GM19043 (cell line): Measurements from ENCODE around the gene PTCSC3.

Experiments
- ATAC-seq: cut with Tn5 transposase; IDR thresholded peaks from one replicate; pipeline ENCODE4 v1.9.1; 2021; ENCODE audit warnings: low read depth; ENCODE audit not compliant: unreplicated experiment

PTCSC3 gene

DNA sequence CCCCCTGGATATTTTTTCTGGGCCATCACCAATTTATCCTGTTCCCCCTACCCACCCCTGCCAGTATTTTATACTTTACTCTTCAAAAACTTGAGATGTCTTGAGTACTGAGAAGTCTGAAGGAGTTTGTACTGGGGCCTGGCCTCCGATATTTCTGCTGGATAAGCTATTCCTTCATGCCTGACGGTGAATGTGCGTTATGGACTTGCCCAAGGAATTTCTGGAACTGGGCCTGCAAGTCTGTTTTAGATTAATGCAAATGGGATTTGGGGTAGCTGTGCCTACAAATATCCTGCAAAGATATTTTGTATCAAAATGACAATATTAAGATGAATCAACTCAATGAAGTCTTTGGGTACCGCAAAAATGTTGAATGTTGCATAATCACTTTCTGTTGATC is at the start of gene PTCSC3:
Gene PTCSC3 (minus strand): TSS at position 199 of the 400 bp plus-strand sequence.
- ATAC-seq = no peak

DNA sequence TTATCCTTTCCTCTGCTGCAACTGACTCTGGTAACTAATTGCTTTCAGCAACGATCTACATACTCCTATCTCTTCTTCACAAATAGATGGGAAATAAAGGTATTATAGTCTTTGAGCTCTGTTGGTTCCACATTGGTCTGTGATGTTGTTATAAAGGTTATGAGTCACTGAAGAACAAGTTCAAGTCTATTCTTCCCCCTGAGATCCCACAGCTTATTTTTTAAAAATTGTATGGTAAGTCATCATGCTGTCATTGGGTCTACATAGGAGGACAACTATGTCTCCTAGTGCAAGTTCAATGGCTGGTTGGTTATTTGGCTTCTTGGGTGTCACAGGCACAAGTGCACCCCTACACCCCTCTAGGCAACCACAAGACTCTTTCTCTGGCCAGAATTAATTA is 49.6 kb upstream of the PTCSC3 start:
- ATAC-seq = no peak

DNA sequence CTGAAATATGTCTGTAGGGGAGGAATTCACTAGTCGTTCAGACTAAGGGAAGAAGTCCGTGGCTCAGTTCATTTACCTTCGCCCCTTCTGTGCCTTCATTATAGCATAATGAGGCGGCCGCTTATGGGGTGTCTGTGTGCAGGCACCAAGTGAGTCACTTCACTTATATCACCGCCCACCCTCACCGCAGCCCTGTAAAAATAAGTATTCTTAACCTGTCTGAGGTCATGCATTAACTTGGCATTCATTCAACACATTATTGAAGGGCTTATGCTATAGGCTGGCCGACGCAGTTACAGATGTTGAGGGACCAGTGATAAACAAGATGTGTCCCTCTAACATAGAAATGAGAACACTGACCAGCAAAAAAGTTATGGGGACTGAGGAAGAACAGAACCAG is 47.7 kb upstream of the PTCSC3 start:
- no peak for ATAC-seq

DNA sequence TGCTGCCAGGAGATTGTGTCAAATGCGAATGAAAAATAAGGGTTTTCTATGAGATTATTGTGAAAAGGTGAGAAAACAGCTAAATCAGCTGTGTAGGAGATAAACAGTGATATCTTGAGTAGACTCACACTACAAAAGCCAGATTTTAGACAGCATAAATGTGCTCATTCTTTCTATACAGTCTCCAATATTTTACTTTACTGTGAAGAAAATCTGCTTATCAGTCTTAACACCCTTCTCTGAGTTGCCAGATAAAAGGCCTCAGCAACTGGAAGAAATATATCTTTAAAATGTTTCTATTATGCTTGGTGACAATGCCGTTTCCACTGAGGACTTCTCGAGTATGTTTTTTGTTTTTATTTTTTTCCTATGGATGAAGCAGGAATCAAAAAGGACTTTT is 47.0 kb upstream of the PTCSC3 start:
- no peak for ATAC-seq

DNA sequence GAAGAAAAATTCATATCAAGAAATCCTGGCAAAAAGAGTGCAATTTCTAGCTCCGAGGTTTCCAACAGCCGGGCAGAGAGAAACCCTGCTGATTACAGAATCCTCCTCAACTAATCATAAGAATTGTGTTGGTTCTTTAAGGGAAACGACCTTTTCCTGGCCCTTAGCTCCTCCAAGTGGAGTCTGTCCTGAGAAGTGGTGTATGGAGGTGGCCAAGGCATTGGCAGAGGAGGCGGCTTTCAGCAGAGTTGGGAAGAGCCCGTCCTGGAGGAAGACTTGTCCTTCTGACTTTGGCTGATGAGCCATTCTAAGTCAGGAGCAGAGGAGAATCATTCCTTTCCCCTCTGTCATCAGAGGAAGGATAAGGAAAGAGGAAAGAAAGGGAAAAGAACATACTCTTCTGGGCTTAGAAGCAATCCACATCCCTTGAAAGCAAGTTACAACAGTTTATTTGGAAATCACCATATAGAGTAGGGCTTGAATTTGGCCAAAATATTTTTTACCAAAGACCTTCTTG is 46.5 kb upstream of the PTCSC3 start:
- no peak for ATAC-seq

DNA sequence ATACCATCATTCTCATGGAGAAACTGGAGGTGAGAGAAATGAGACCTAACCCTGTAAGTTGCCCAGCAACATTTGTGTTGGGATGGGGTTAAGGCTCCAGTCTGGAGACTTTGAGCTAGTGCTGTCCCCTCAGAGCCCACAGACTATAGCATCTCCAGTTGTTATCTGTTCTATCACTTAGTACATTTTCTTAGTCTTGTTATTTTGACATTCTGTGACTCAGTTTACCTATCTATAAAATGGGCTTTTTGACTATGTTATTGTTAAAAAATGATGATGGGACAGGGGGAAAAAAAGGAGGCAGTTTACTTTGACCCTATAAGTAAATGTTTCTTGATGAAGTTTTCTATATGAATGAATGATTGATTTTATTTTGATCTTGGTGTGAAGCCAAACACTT is 45.8 kb upstream of the PTCSC3 start:
- ATAC-seq = no peak

DNA sequence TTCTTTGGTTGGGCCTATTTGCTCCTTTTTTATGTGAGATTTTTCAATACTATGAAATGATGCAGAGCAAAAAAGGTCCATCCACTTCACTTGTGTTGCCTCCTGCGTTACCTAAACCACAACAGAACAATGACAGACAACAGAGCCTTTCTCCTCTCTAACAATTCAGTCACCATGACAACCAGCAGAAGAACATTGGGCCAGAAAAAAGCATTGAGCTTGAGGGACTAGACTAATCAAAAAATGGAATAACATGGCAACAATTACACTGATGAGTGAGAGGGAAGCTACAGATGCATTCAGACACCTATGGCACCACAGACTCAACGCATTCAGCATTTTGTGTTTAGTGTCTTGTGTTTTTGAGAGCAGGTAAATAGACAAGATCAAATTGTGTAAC is 44.6 kb upstream of the PTCSC3 start:
- no peak for ATAC-seq

DNA sequence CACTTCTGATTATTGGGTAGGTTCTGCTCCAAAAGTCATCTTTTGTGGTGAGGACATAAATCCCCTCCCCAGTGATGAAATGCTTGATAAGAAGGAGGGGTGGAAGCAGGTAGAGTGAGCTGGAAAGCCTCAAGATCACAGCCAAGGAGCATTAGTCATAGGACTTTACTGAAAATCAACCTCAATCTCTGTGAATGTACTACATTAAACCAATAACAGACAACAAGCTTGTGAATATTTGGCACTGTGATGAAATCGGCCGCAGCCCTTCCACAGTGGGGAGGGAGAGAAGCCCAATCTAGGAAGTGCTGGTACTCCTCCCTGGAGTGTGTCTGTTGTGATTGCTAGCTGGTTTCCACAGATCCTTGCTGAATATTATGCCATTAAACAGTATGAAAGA is 41.2 kb upstream of the PTCSC3 start:
- no peak for ATAC-seq

DNA sequence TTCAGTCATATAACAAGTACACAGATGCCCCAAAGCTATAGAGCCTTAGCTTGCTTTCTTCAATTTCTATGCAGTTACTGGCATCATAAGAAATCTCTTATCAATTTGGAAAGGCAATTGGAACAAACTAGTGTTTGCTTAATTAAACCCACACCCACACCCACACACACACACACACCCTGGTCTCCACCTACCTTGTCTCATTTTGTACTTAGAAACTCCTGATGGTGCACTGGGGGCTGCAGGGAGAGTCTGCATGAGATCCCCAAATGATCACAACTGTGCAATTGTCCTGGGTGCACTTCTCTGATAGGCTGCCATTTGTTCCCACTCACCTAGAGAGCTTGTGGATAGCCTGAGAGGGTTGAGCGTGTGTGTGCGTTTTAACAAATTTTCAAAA is 40.5 kb upstream of the PTCSC3 start:
- no peak for ATAC-seq

DNA sequence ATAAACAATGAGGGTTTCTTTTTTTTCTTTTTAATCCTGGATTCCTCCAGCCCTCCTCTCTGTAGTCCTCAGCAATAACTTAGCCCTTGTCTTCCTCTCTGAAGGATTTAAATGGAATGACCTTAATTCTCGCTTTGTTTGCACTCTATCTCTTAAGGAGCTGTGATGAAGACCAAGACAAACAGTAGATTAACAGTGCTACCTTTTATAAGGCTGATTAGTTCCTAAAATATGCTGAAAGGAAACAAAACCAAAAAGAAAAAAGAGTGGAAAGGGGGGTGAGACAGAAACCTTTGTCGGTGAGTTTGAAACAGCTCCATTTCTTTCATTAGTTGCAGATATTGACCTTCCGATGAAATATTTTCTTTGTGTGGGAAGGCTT is 38.7 kb upstream of the PTCSC3 start:
- no peak for ATAC-seq

DNA sequence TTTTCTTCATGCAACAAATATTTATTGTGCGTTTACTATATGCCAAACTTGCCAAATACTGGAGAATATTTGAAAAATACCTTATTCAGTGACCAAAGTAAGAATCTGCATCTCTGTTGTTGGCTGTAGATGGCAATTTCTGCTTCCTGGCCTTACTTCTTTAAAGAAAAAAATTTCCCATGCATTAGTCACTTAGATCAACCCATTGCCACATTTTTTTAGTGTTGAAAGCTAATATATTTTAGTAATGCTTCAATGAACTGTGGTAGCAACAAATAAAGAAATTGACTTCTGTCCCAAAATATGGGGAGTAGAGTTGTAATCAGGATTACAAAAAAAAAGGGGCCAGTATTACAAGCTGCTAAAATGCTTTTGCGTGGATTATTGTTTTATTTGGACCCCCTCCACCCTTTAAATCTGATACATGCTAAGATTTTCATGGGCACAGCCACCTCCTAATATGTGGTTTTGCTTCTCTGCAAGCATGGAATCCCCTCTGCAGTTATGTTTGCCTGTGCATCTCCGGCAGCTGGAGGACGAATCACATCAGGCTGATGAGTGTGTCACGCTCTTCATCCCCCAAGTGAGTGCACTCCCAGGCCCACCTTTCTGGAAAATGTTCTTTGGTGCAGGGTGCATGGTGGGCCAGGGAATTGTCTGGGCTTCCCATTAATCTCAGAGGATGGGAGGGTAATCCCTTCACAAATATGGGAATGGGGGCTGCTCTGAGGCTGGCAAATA is 38.1 kb upstream of the PTCSC3 start:
- no peak for ATAC-seq

DNA sequence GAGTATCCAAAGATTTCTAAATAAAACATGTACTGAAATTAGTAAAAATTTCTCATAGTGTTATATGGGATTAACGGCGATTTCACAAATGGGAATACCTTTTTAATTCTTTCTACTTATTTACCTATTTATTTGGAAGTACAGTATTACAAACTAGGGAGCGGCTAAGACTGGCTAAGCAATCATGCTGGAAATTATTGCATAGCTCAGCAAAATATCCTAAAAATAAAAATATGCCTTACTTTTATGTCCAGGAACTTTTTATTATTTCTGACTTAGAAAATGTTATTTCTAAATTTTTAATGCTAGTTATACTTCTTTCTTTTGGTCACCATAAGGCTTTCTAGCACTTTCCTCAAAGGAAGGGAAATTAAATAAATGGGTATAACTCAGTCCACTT is 36.5 kb upstream of the PTCSC3 start:
- no peak for ATAC-seq

DNA sequence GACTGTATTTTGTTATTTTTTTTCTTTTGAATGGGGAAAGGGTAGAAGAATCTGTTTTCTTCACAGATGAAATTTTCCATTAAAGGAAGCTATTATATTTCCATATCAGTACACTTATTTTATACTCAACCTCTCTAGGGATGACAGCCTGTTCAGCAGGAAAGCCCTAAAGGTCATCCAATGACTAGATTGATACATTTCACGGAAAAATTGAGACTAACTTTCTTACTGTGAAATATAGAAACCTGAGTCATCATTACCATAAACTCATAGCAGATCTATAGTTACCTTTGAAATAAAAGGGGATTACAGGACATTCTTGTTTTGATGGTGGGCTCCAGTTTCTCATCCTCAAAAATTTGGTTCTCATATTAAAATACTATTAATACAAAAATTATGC is 36.1 kb upstream of the PTCSC3 start:
- ATAC-seq = no peak

DNA sequence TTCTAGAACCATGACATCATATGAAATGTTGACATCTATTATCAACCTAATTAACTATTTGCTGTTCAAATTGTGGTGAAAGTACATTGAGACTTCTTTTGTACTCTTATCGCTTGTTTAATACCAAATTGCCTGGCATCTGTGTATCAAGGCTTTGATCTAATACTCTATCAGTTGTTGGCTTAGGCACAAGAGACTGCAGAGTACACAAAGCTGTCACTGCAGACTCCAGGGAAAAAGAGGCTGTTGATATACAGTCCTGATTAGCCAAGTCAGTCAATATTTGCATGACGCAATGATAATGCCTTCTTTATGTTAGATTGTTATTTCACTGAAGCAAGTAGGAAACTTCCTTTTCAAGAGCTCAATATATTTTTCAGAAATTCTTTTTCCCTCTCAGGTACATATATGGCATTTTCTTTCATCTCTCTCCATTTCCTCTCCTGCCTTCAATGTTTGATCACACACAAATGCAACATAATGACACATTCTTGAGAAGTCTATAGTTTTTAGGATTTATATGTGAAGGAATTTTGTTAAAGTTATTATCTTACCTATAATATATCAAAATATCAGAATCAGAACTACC is 32.3 kb upstream of the PTCSC3 start:
- no peak for ATAC-seq

DNA sequence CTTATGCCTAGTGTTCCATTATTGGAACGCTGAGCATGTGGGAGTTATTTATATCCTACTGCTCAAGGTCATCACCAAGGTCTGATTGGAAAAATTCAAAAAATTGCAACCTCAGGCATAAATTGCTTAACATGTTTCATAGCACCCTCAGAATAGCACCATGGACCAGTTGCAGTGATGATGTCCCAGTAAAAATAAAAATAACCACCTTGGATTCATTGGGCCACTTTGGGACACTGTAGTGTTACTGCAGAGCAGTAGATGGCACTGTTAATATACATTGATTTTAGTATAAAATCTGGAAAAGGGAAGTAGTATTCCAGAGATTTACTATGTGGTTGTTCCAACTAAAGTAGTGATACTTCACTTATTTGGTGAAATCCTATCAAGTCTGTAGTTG is 31.0 kb upstream of the PTCSC3 start:
- no peak for ATAC-seq

DNA sequence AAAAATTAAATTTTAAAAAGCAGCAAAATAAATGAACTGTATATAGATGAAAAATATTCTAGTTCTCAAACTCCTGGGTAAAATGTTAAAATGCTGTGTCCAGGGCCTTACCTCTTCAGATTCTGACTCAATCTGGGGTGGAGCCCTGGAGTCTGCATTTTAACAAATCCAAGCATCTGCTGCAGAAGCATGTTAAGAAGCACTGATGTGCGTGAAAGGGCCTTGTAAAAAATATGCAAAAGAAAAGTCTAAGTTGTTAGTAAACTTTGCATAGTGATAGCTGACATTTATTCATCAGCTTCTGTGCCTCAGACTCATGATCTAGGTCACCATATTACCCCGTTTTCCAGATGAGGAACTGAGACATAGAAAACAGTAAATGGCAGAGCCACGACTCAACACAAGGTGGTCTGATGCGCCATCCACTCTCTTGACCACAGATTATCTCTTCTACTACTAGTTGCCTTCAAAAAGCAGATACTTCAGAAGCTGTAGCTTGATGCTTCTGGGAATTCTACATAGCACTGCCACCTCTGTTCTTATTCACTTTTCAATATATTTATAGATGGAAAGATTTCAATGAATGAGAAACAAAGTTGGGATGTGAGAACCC is 28.0 kb upstream of the PTCSC3 start:
- no peak for ATAC-seq

DNA sequence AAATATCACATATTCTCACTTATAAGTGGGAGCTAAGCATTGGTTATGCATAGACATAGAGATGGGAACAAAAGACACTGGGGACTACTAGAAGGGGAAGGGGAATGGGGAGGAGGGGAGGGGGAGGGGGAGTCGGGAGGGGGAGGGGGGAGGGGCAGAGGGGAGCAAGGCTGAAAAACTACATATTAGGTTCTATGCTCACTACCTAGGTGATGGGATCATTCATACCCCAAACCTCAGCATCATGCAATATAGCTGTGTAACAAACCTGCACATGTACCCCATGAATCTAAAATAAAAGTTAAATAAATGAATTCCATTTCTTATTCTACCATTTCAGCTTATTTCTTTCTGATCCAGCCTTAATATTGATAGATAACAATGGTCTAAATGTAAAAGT is 21.9 kb upstream of the PTCSC3 start:
- no peak for ATAC-seq

DNA sequence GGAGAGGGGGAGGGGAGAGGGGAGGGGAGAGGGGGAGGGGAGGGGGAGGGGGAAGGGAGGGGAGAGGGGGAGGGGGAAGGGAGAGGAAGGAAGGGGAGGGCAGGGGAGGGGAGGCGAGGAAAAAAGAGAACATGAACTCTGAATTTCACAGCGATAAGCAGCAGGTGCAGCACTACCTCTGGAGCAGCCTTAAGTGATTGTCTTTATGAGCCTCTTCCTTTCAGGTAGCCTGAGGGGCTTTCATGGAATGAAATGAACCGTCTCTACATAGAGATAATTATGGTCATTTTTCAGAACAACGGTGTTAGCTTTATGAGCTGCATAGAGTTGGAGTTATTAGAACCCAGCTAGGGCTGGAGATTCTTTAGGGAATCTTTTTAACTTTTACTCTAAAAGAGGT is 18.1 kb upstream of the PTCSC3 start:
- no peak for ATAC-seq

DNA sequence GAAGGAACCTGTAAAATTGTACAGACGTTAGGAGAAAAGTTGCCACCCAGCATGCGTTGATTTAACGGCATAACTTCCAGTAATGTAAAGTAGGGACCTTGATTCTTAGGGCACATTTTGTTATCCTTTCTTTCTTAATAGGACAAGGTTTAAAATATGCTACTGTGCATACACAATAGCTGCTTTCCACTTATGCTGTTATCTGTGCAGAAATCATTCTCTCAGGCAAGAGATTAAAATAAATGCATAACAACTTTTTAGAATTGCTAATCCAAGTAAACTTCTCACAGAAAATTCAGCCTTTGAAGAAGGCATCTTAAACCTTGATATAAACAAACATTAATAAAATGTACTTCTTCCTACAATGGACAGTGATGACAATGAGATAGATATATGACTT is 16.0 kb upstream of the PTCSC3 start:
- no peak for ATAC-seq

DNA sequence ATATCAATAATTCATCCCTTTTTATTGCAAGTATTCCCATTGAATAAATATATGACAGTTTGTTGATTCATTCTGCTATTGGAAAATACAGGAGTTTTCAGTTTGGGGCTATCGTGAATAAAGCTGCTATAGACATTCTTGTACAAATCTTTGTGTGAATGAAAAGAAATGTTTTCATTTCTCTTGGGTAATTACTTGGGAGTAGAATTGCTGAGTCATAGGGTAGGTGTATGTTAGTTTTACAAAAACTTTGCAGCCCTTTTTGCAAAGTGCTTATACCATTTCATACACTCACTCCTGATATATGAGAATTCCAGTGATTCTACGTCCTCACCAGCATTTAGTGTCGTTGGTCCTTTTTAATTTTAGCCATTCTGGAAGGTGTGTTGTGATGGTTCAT is 6.9 kb upstream of the PTCSC3 start:
- ATAC-seq = no peak

DNA sequence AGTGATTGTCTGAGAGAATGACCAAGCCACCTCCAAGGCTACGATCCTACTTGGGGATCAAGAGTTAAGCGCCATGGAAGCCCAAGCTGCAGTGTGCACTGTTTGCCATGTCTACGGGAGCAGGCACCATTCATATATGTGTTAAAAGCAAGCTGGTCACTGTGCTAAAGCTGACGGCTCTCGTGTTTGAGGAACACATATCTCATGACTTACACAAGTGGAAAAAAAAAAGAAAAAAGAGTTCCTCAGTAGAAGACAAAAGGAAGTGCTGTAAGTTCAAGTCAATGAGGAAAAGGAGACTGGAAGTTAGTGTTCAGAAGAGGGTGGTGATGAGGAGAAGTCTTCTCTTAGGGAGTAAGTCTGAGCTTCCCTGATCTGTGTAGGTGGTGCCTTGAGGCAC is 4.9 kb upstream of the PTCSC3 start:
- ATAC-seq = no peak

DNA sequence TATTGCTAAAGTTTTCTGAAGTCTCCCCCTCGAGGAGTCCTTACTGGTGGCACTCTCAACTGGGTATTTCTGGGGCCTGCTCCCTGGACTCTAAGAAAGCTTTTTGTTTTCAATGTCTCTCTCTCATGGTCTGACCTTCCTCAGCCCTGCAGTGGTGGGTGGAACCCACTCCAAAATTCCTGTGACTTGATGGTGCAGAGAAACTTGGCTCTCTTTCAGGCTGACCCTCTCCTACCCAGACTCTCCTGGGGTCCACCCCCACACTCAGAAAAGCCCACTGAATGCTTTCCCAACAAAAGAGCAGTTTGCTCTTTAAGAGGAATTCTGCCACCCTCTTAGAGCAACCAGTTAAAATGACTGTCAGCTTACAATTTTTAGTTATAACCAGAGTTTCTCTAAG is 967 bp upstream of the PTCSC3 start:
- ATAC-seq = no peak
